Panc1 (cell line): Measurements from ENCODE around the gene PLXNA2.

Experiments
- POLR2AphosphoS5 ChIP-seq: IDR thresholded peaks from 2 replicates; pipeline ENCODE4 v1.6.1; 2012; ENCODE audit warnings: mild to moderate bottlenecking, low read depth, low read length, moderate library complexity
- TCF7L2 ChIP-seq: IDR thresholded peaks from 2 replicates; pipeline ENCODE4 v1.6.1; 2011; ENCODE audit warnings: mild to moderate bottlenecking, low read depth, low read length, inconsistent platforms
- TF ChIP-seq, protein P1 (sequence below): fragments of 450-650 bp; IDR thresholded peaks from 2 replicates; pipeline ENCODE4 v1.5.1; 2017; ENCODE audit warnings: mild to moderate bottlenecking

DNA sequence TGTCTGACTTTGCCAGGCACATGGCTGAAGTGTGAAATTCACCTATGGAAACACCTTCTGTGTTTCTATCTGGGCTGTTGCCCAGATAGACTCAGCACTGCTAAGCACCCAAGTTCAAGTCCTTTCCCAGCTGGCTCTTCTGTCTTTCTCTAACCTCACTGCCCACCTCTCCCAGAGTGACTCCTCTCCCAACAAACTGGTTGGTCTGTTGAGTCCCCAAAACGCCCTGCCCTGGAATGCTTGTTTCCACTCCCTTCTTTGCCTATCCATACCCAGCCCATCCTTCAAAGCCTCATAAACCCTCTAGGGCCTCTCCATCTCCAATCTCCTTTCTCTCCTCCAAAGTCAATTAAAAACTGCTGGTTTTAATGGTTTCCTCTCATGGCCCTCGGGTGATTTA, 15.6 kb downstream of the PLXNA2 start:
- no peak for TF ChIP-seq POLR2AphosphoS5
- TF ChIP-seq TCF7L2 = no peak
- TF ChIP-seq, protein P1, sequence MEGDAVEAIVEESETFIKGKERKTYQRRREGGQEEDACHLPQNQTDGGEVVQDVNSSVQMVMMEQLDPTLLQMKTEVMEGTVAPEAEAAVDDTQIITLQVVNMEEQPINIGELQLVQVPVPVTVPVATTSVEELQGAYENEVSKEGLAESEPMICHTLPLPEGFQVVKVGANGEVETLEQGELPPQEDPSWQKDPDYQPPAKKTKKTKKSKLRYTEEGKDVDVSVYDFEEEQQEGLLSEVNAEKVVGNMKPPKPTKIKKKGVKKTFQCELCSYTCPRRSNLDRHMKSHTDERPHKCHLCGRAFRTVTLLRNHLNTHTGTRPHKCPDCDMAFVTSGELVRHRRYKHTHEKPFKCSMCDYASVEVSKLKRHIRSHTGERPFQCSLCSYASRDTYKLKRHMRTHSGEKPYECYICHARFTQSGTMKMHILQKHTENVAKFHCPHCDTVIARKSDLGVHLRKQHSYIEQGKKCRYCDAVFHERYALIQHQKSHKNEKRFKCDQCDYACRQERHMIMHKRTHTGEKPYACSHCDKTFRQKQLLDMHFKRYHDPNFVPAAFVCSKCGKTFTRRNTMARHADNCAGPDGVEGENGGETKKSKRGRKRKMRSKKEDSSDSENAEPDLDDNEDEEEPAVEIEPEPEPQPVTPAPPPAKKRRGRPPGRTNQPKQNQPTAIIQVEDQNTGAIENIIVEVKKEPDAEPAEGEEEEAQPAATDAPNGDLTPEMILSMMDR = no peak
